ENCODE results near the gene EHMT1. TPM values are rescaled to one million over a fixed set of nuclear protein-coding genes. Genes with fewer than 3 reads are reported as not detected.

The EHMT1 gene
- total RNA-seq, 2 experiments from 2014 or later, result 87.1 to 91.4 TPM

GRCh38 chr9:137674976-137675320 is 56.1 kb downstream of the EHMT1 start:
- no peak overlapping the region for H3K4me3 Mint-ChIP-seq
- no peak for DNase-seq
- no peaks in the 10 kb centered on the region for H3K27me3 Mint-ChIP-seq
- peaks cover 10% of the 10 kb centered on the region for H3K36me3 Mint-ChIP-seq (ENCODE audit: low read depth)
- H3K4me1 Mint-ChIP-seq, result peaks cover 19% of the 10 kb centered on the region
- CTCF ChIA-PET, result interaction anchor here (1.1 to 1.5 kb wide), 2 partner anchors 10 to 14 kb away, joined by 3 read pairs; no protein-coding TSS in a partner anchor
- H3K9me3 Mint-ChIP-seq, result no peaks in the 10 kb centered on the region
- POLR2A ChIA-PET, result no interaction called here
- no peak overlapping the region for H3K27ac Mint-ChIP-seq

GRCh38 chr9:137676998-137677397 is 58.2 kb downstream of the EHMT1 start:
- no peaks in the 10 kb centered on the region for H3K27me3 Mint-ChIP-seq
- no peak overlapping the region for H3K27ac Mint-ChIP-seq
- DNase-seq, result no peak
- ChIA-PET POLR2A (no interaction called here), CTCF (no interaction called here)
- no peaks in the 10 kb centered on the region for H3K9me3 Mint-ChIP-seq
- no peak overlapping the region for H3K4me3 Mint-ChIP-seq
- peaks cover 7% of the 10 kb centered on the region for H3K36me3 Mint-ChIP-seq (ENCODE audit: low read depth)
- peaks cover 15% of the 10 kb centered on the region for H3K4me1 Mint-ChIP-seq

GRCh38 chr9:137678202-137678601 is 59.4 kb downstream of the EHMT1 start:
- Mint-ChIP-seq H3K9me3 (no peaks in the 10 kb centered on the region), H3K36me3 (ENCODE audit: low read depth) (peaks cover 7% of the 10 kb centered on the region), H3K4me3 (no peak overlapping the region), H3K4me1 (peaks cover 8% of the 10 kb centered on the region), H3K27ac (no peak overlapping the region), H3K27me3 (no peaks in the 10 kb centered on the region)
- ChIA-PET CTCF (no interaction called here), POLR2A (no interaction called here)
- DNase-seq, result no peak

- Mint-ChIP-seq H3K4me3 (no peak overlapping the region), H3K4me1 (peaks cover 7% of the 10 kb centered on the region), H3K27ac (no peak overlapping the region), H3K27me3 (no peaks in the 10 kb centered on the region), H3K9me3 (no peaks in the 10 kb centered on the region), H3K36me3 (ENCODE audit: low read depth) (peaks cover 7% of the 10 kb centered on the region)
- no peak for DNase-seq
- CTCF ChIA-PET, result interaction anchor here (0.6 kb wide), 1 partner anchor 90 kb away, joined by 4 read pairs; no protein-coding TSS in a partner anchor
- POLR2A ChIA-PET, result no interaction called here
Measured at GRCh38 chr9:137679249-137679648, 60.4 kb downstream of the EHMT1 start.

GRCh38 chr9:137679695-137680305 is 61.0 kb downstream of the EHMT1 start:
- H3K4me3 Mint-ChIP-seq, result no peak overlapping the region
- peaks cover 7% of the 10 kb centered on the region for H3K4me1 Mint-ChIP-seq
- POLR2A ChIA-PET, result no interaction called here
- H3K9me3 Mint-ChIP-seq, result no peaks in the 10 kb centered on the region
- no peak for DNase-seq
- peaks cover 7% of the 10 kb centered on the region for H3K36me3 Mint-ChIP-seq (ENCODE audit: low read depth)
- H3K27ac Mint-ChIP-seq, result no peak overlapping the region
- no peaks in the 10 kb centered on the region for H3K27me3 Mint-ChIP-seq
- CTCF ChIA-PET, result no interaction called here

GRCh38 chr9:137680444-137681358 is 61.9 kb downstream of the EHMT1 start:
- H3K9me3 Mint-ChIP-seq, result no peaks in the 10 kb centered on the region
- CTCF ChIA-PET, result no interaction called here
- H3K36me3 Mint-ChIP-seq (ENCODE audit: low read depth), result peaks cover 6% of the 10 kb centered on the region
- H3K27me3 Mint-ChIP-seq, result no peaks in the 10 kb centered on the region
- DNase-seq, result no peak
- H3K4me3 Mint-ChIP-seq, result no peak overlapping the region
- H3K27ac Mint-ChIP-seq, result no peak overlapping the region
- POLR2A ChIA-PET, result no interaction called here
- H3K4me1 Mint-ChIP-seq, result peaks cover 5% of the 10 kb centered on the region

- H3K36me3 Mint-ChIP-seq (ENCODE audit: low read depth), result peaks cover 15% of the 10 kb centered on the region
- H3K27me3 Mint-ChIP-seq, result no peaks in the 10 kb centered on the region
- ChIA-PET POLR2A (no interaction called here), CTCF (interaction anchor here (1.2 kb wide), 1 partner anchor 10 kb away, joined by 4 read pairs; no protein-coding TSS in a partner anchor)
- no peak overlapping the region for H3K27ac Mint-ChIP-seq
- H3K4me3 Mint-ChIP-seq, result no peak overlapping the region
- DNase-seq, result no peak
- H3K4me1 Mint-ChIP-seq, result peaks cover 6% of the 10 kb centered on the region
- H3K9me3 Mint-ChIP-seq, result no peaks in the 10 kb centered on the region
Measured at GRCh38 chr9:137682428-137683105, 63.8 kb downstream of the EHMT1 start.

- ChIA-PET POLR2A (no interaction called here), CTCF (interaction anchor here (1.2 kb wide), 1 partner anchor 10 kb away, joined by 4 read pairs; no protein-coding TSS in a partner anchor)
- H3K4me3 Mint-ChIP-seq, result no peak overlapping the region
- no peaks in the 10 kb centered on the region for H3K27me3 Mint-ChIP-seq
- peaks cover 12% of the 10 kb centered on the region for H3K36me3 Mint-ChIP-seq (ENCODE audit: low read depth)
- no peaks in the 10 kb centered on the region for H3K9me3 Mint-ChIP-seq
- no peak overlapping the region for H3K27ac Mint-ChIP-seq
- no peak for DNase-seq
- H3K4me1 Mint-ChIP-seq, result peaks cover 4% of the 10 kb centered on the region
Measured at GRCh38 chr9:137683262-137683864, 64.6 kb downstream of the EHMT1 start.

- CTCF ChIA-PET, result no interaction called here
- H3K9me3 Mint-ChIP-seq, result no peaks in the 10 kb centered on the region
- H3K4me3 Mint-ChIP-seq, result no peak overlapping the region
- no peaks in the 10 kb centered on the region for H3K27me3 Mint-ChIP-seq
- H3K36me3 Mint-ChIP-seq (ENCODE audit: low read depth), result peaks cover 10% of the 10 kb centered on the region
- POLR2A ChIA-PET, result no interaction called here
- no peak overlapping the region for H3K27ac Mint-ChIP-seq
- DNase-seq, result no peak
- peaks cover 1% of the 10 kb centered on the region for H3K4me1 Mint-ChIP-seq
Measured at GRCh38 chr9:137685035-137685740, 66.4 kb downstream of the EHMT1 start.

GRCh38 chr9:137685741-137686420 is 67.1 kb downstream of the EHMT1 start:
- H3K4me1 Mint-ChIP-seq, result peaks cover 1% of the 10 kb centered on the region
- peaks cover 13% of the 10 kb centered on the region for H3K36me3 Mint-ChIP-seq (ENCODE audit: low read depth)
- H3K9me3 Mint-ChIP-seq, result no peaks in the 10 kb centered on the region
- H3K27me3 Mint-ChIP-seq, result no peaks in the 10 kb centered on the region
- DNase-seq, result no peak
- ChIA-PET POLR2A (no interaction called here), CTCF (no interaction called here)
- no peak overlapping the region for H3K27ac Mint-ChIP-seq
- H3K4me3 Mint-ChIP-seq, result no peak overlapping the region

GRCh38 chr9:137688261-137688660 is 69.5 kb downstream of the EHMT1 start:
- no peaks in the 10 kb centered on the region for H3K9me3 Mint-ChIP-seq

GRCh38 chr9:137688725-137689124 is 69.9 kb downstream of the EHMT1 start:
- ChIA-PET POLR2A (no interaction called here), CTCF (interaction anchor here (1.6 kb wide), 1 partner anchor 16 kb away, joined by 3 read pairs; no protein-coding TSS in a partner anchor)
- H3K27me3 Mint-ChIP-seq, result no peaks in the 10 kb centered on the region
- no peak overlapping the region for H3K27ac Mint-ChIP-seq
- H3K36me3 Mint-ChIP-seq (ENCODE audit: low read depth), result peaks cover 13% of the 10 kb centered on the region
- no peak overlapping the region for H3K4me3 Mint-ChIP-seq
- H3K9me3 Mint-ChIP-seq, result no peaks in the 10 kb centered on the region
- H3K4me1 Mint-ChIP-seq, result peaks cover 6% of the 10 kb centered on the region
- DNase-seq, result no peak

More at GRCh38 chr9:137688261-137688660, 69.5 kb downstream of the EHMT1 start:
- Mint-ChIP-seq H3K36me3 (ENCODE audit: low read depth) (peaks cover 13% of the 10 kb centered on the region), H3K27ac (no peak overlapping the region), H3K4me3 (no peak overlapping the region), H3K4me1 (peaks cover 6% of the 10 kb centered on the region), H3K27me3 (no peaks in the 10 kb centered on the region)
- CTCF ChIA-PET, result interaction anchor here (0.9 kb wide), 1 partner anchor 15 kb away, joined by 4 read pairs; no protein-coding TSS in a partner anchor
- DNase-seq, result no peak
- POLR2A ChIA-PET, result no interaction called here

Data from activated CD4-positive, alpha-beta memory T cell treated with anti-CD3 and anti-CD28 coated beads, Interleukin-2, amount 10 ng/mL, durations not matched to agents 7 days and 5 days (primary cell).